GM18519 (cell line): ENCODE results near the gene SRP9.
A peak's percentile ranks its signal among the peaks of the same experiment; 100 is the strongest.

Experiments
- ATAC-seq: cut with Tn5 transposase; IDR thresholded peaks from one replicate; pipeline ENCODE4 v1.9.1; 2021; ENCODE audit warnings: mild to moderate bottlenecking, moderate library complexity; ENCODE audit not compliant: unreplicated experiment, low FRiP score

Gene SRP9, protein sequence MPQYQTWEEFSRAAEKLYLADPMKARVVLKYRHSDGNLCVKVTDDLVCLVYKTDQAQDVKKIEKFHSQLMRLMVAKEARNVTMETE

DNA sequence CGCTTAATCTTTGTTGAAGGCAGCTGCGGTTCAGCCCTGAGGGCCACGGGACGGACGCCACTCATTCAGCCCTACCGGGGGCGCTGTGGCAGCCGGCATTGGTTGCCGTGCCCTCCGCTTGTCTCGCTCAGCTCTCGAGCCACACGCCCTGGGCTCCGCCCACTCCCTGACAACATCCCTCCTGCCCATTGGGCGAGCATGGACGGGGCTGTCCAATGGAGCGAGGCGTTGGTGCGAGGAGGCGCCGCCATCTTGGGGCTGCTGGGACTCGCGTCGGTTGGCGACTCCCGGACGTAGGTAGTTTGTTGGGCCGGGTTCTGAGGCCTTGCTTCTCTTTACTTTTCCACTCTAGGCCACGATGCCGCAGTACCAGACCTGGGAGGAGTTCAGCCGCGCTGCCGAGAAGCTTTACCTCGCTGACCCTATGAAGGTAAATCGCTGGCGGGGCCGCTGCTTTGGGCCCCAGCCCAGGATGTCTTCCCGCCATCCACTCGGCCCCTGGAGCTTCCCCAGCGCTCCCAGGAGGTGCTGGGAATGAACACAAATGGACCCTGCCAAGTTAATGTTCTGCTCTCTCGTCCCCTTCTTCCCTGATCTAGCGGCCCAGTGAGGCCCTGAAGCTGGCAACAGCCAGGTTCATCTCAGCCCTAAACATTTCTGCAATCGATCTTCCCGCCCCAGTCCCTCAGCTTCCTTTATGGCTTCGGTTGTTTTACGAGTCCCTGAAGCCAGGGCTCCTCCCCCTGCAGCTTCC is at the start of gene SRP9:
SRP9 (plus strand) TSS at position 244 of the 754 bp plus-strand sequence; CDS start at position 359, 115 bp downstream.
- ATAC-seq, result peak; percentile 99

DNA sequence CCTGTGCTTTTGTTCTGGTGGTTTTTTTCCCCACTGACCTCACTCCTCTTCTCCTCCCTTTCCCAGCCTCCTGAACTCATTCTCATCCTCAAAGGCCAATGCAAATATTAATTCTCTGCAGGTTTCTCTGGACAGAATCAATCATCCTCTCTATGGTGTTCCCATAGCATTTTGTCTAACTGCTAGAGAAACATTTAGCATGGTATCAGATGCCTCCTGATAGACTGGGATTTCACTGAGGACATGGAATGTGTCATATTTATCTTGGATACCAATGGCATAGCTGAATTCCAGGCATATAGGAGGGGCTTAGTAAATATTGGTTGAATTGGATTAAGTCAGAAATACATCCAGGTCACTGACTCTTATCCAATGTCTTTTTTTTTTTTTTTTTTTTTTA is 46.1 kb upstream of the SRP9 start:
- ATAC-seq, result no peak

DNA sequence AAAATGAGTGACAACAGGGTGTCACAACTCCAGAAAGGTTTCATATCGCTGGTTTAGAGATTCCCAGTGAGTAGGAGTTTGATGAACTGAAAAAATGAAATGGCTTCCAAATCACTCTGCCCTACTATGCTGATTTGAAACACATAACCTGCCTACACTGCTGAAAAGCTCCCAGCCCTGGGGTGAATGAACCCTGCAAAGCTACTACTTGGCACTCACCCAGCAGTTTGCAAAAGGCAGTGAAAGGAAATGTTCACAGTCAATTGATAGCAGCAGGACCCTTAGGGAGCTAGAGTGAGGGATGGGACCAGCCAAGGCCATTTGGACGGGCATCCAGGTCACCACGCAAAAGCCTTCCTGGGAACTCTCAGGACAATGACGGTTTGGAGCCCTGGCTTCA is 44.4 kb upstream of the SRP9 start:
- no peak for ATAC-seq

DNA sequence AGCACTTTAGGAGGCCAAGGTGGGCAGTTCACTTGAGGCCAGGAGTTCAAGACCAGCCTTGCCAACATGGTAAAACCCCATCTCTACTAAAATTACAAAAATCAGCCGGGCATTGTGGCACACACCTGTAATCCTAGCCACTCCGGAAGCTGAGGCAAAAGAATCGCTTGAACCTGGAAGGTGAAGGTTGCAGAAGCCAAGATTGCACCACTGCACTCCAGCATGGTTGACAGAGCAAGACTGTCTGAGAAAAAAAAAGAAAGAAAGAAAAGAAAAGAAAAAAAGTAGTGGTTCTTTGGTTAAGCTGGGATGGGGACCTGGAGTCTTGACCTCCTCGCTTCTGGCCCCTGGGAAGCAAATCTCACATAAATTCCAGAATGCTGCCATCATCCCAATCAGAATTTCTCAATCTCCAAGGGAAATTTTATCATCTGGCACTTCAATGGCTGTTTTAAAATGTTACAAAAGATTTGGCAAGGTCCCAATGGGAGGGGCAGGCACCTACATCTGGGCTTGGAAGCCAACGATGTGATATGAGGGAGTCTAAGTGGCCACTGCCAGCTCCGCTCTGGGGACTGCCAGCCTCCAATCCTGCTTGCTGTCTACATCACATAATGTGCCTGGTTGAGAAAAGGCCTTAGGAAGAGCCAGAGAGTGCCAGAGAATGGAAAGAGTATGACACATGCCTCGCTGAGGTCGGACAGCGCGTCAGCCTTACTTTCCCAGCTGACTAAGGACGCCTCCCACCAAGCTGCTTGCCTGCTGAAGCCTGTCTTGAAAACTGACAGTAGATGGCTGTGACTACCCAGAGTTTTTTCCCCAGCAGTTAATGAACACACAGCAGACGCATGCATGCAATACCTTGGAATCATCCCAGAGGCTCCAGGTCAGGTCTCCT is 42.1 kb upstream of the SRP9 start:
- no peak for ATAC-seq

DNA sequence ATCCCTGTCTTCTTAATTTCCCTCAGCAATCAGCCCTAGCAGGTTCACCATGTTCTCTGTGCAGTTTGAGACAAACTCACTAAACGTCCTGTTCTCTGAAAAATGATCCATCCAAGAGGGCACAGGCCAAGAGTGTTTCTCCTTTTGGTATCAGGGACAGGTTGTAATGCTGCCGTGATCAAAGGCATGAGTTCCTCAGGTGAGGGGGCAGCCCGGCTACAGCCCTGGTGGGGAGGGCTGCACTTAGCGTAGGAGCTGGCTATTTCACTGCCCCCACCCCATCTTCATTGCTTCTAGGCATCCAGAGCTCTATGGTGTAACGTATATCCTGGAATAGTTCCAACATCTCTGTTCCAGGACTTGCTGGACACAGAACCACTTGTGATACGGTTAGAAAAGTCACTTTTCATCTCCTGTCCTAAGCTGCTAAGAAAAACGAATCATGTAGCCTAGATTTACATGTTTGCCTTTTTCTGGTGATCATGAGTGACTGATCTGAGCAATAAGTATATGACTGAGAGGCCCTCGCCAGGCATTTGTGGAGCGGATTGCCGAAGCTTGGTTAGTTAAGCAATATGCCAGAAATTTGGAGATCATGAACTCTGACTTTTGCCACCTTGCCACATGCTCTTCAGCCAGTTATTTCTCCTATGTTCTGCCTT is 41.1 kb upstream of the SRP9 start:
- no peak for ATAC-seq

DNA sequence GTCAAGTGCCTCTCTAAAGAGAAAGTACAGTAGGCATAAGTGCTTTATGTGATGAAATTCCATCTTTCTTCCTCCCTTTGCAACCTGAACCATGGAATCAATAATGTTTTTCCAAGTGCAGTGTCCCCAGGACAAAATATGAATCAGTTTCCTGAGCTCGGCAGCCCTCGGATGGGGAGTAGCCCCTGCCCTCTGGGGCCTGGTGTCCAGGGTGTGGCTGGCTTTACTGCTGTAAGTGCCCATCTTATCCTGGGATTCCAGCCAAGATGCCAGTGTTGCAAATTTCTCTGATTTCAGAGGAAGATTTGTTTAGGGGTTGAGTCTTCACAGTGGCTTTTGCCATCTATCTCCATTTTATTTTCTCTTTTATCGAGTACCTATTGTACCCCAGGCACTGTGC is 40.5 kb upstream of the SRP9 start:
- ATAC-seq, result no peak

DNA sequence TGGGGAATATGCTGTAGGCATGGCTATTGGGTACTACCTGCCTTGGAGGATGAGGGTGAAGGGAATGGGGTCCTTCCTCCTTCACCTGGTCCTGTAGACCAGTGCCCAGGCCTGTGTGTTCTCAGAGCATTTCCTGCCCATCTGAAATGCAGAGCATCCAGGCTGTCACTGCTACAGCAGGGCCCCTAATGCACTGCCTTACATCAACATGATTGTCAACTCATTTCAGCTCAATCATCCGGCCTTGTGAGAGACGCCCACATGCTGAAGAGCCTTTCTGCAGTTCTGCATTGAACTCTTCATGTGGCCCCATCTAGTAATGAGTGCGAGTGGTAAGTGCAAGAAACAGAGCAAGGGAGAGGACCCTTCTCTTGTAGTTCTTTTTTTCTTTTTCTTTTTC is 39.8 kb upstream of the SRP9 start:
- ATAC-seq, result no peak

DNA sequence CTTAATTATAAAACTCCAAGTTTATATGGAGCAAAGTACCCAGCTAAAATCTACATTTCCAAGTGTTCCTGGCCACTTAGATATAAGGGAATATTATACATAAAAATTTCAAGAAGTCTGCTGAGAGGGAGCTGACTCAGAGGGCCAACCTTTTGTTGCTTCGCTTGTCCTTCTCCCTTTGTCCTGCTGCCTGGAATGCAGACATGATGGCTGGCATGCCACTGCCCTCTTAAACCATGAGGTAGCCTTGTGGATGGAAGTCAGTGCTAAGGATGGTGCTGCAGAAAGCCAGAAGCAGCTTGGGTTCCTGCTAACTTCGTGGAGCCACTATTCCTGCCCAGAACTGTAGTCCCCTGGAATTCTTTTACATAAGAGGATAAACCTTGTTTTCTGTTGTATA is 38.9 kb upstream of the SRP9 start:
- no peak for ATAC-seq

DNA sequence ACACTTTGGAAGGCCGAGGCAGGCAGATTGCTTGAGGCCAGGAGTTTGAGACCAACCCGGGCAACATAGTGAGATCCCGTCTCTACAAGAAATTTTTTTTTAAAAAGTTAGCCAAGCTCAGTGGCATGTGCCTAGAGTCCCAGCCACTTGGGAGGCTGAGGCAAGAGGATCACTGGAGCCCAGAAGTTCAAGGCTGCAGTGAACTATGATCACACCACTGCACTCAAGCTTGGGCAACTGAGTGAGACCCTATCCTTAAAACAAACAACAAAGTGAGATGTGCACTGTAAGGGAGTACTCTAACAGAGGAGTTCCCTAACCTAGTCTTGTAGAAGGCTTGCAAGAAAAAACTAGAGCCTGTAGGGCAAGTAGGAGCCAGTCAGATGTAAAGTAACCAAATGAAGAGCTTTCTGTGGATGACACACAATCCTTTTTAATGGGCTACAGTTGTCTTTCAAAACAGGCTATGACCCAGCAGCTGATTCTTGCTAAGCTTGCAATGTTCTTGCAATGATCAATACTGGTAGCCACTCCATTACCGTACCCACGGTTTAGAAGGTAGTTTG is 38.0 kb upstream of the SRP9 start:
- no peak for ATAC-seq

DNA sequence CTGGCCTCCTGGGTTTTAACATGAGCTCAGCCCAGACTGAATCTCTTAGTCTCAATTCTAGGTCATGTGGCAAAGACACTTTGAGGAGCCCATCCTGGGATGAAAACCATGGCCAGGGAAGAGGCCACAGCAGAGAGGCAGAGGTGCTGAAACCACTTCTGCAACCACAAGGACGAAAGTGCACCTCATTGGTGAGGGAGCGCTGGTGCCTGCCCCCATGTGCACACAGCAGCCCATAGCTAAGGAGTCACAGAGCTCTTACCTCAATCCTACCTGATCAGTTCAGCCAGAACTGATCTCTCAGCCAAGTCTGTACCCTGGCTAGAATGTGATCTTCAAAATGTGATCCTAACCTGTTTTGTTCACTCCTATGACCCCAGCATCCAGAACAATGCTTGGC is 32.9 kb upstream of the SRP9 start:
- ATAC-seq, result no peak

DNA sequence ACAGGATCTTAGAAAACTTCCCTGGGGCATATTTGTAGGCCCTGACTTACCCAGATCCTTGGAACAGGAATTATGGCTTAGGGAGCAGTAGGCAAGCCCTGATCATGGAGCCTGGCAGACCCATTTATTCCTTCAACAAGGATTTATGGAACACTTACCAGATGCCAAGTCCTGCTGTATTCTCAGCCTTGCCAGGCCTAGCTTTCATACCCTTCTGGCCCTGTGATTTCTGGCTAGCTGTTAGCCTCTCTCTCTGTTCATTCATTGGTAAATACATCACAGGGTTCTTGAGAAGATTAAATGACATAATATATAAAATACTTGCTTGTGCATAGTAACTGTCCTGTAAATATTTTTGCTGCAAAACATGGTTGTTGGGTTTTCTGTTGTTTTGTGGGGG is 32.4 kb upstream of the SRP9 start:
- ATAC-seq, result no peak

DNA sequence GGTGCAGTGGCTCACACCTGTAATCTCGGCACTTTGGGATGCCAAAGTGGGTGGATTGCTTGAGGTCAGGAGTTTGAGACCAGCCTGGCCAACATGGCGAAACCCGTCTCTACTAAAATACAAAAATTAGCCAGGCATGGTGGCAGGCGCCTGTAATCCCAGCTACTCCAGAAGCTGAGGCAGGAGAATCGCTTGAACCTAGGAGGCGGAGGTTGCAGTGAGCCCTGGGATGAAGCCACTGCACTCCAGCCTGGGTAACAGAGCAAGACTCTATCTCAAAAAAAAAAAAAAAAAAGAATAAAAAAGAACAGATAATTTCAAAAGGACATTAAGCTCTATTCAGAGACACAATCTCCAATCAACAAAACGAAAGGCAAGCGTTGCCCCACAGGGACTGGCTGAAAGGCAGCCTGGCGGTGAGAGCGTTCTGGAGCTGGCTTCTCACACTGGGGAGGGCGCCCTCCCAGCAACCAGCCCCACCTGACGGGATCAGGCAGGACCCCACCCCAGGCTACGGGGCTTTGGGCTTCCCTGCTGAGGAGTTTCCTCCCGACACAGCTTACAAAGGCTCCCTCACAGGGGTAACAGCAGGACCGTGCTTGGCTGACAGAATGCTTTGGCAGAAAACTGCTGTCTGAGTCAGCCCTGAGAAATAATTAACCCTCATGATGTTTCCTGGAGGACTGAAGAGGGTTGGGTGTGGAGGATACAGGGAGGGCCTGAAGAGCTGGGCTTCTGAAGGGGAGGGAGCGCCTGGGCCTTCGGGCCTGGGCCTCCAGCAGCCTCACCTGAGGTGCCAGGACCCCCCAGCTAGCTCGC is 31.1 kb upstream of the SRP9 start:
- ATAC-seq, result no peak

DNA sequence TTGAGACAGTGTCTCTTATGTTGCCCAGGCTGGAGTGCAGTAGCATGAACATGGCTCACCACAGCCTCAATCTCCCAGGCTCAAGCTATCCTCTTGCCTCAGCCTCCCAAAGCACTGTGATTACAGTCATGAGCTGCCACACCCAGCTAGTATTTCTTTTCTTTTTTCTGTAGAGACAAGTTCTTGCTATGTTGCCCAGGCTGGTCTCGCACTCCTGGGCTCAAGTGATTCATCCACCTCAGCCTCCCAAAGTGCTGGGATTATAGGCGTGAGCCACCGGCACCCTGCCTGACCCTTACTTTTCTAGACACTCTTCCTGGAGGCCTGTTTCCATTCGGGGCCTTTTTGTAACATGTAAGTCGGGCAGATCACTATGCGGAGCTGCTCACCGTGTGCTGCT is 30.1 kb upstream of the SRP9 start:
- ATAC-seq, result no peak

DNA sequence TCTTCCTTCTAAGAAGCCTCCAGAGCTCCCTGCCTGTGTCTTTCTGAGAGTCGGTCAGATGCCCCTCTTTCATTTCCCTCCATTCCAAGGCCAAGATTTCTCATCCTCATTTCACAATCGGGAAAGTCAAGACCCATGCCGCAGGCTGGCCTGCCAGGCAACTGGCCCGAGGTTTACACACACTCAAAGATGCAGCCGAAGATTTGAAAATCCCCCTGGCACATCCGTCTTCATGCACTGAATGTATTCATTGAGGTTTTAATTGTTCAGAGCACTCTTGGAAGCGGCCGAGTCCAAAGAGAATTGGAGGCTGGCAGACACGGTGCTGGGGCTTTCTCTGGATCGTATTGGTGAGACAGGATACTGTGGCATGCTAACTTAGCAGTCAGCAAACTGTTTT is 29.1 kb upstream of the SRP9 start:
- no peak for ATAC-seq

DNA sequence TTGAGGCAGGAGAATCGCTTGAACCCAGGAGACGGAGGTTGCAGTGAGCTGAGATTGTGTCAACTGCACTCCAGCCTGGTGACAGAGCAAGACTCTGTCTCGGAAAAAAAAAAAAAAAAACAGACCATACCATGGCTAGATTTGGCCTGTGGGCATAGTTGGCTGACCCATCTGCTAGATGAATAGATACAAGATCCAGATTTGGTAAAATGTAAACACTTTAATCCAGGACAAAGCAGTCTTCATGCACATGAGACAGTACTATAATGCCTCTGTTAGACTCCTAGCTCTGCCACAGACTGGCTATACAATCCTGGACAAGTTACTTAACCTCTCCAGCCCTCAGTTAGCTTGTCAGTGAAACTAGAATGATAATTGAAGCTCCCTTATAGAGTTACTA is 27.9 kb upstream of the SRP9 start:
- no peak for ATAC-seq

DNA sequence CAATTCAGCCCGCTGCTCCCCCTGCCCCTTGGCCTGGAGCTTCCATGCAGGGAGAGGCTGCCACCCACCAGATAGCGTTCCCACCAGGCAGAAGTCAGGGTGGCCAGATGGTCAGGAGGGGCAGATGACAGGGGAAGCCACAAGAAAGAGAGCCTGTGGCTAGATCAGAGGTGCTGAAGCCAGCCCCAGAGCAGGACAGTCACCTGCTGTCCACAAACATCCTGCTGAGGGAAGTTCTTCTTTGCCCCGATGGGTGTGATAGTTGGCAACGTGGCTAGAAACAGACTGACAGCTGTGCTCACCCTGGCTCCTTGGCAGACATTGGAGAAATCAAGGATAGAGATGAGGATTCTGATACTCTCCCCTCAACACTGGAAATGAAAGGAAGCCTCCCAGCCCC is 27.2 kb upstream of the SRP9 start:
- ATAC-seq, result no peak

DNA sequence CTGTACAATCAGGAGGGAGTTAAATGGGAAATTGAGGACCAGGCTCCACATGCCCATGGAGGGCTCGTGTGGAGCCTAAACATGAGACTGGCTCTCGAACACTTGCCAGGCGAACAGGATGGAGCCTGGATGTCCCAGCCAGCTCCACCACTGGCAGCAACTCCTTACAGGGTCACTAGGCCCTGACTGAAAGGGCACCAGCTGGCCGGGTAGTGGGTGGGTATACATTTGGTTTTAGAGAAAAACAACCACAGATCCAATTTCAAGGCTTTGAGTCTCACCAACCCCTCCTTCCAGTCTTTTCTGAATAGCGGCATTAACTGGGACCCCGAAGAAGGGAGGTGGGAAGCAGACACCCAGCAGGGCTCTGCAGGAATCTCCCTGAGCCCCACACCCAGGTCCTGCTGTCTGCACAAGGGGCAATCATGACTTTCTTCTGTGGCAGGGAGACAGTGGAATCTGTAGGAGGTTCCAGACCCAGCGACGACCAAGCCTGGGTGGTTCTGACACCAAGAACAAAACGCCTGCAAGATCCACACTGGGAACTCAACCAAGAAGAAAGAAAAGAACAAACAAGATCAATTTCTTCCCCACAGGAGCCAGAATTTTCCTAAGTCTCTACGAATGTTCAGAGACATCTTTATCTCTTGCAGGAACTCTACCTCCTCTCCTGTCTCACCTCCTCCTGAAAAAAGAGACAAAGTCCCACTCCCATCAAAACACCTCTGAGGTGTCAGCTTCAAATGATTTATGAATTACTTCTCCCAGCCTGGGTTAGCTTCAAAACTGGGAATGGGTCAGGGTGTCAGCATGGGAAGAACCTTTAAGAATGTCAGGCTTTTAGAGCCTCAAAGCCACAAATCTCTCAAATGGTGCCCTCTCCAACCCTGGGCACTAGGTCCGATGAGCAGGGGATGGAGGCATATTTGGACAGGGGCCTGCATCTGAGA is 26.5 kb upstream of the SRP9 start:
- no peak for ATAC-seq

DNA sequence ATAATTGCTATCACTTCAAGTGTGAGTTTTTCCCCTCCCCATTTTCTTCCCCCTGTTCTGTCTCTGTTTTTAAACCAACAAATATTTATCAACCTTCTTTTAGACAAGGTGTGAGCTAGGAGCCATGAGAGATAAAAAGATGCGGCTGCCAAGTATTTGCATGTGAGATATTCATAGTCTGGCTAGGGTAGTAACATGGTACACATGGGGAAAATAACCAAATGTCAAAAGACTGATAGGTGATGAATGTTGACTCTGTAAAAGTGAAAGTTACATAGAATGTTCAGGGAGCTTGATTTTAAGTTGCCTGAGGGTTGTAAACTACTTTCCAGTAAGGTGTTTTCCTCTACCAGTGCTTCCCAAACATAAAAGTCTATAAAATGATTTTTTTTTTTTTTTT is 25.4 kb upstream of the SRP9 start:
- ATAC-seq, result no peak
